ENCODE measurements around the gene MAST4.

MAST4 gene

DNA sequence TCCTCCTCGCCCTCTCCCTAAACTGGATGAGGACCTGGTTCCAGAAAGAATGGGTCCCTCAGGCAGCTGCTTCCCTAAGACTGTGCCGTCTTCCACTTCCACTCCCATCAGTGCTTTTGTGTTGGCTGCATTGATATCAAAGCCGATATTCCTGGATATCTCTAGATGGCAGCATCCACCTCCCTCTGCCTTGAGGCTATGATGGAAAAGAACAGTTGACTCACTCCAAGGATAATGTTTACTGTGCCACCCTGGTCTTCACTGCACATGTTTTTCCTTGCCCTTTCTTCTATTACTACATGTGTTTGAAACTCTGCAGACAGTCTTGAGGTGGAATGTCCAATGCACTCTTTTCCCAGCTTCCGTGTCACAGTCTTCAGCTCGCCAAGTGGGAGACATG, 211.6 kb downstream of the MAST4 start:
- Histone ChIP-seq H3K27ac (replicated peaks) (no peak overlapping the region), H3K4me3 (replicated peaks; ENCODE audit: insufficient read depth, low read length) (no peak overlapping the region), H3K27me3 (ENCODE audit: insufficient read depth, poor library complexity, severe bottlenecking) (no peaks in the 10 kb centered on the region)
- TF ChIP-seq SPI1 (IDR thresholded peaks at IDR 0.05; ENCODE audit: borderline replicate concordance, low read depth) (no peak), GABPA (IDR thresholded peaks at IDR 0.05; ENCODE audit: low read depth) (no peak), POLR2AphosphoS5 (IDR thresholded peaks at IDR 0.05; ENCODE audit: low read depth) (no peak)
- TF ChIP-seq, protein P1, sequence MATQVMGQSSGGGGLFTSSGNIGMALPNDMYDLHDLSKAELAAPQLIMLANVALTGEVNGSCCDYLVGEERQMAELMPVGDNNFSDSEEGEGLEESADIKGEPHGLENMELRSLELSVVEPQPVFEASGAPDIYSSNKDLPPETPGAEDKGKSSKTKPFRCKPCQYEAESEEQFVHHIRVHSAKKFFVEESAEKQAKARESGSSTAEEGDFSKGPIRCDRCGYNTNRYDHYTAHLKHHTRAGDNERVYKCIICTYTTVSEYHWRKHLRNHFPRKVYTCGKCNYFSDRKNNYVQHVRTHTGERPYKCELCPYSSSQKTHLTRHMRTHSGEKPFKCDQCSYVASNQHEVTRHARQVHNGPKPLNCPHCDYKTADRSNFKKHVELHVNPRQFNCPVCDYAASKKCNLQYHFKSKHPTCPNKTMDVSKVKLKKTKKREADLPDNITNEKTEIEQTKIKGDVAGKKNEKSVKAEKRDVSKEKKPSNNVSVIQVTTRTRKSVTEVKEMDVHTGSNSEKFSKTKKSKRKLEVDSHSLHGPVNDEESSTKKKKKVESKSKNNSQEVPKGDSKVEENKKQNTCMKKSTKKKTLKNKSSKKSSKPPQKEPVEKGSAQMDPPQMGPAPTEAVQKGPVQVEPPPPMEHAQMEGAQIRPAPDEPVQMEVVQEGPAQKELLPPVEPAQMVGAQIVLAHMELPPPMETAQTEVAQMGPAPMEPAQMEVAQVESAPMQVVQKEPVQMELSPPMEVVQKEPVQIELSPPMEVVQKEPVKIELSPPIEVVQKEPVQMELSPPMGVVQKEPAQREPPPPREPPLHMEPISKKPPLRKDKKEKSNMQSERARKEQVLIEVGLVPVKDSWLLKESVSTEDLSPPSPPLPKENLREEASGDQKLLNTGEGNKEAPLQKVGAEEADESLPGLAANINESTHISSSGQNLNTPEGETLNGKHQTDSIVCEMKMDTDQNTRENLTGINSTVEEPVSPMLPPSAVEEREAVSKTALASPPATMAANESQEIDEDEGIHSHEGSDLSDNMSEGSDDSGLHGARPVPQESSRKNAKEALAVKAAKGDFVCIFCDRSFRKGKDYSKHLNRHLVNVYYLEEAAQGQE (IDR thresholded peaks at IDR 0.05; ENCODE audit: insufficient replicate concordance, low read depth), result no peak
- TF ChIP-seq, protein P2, sequence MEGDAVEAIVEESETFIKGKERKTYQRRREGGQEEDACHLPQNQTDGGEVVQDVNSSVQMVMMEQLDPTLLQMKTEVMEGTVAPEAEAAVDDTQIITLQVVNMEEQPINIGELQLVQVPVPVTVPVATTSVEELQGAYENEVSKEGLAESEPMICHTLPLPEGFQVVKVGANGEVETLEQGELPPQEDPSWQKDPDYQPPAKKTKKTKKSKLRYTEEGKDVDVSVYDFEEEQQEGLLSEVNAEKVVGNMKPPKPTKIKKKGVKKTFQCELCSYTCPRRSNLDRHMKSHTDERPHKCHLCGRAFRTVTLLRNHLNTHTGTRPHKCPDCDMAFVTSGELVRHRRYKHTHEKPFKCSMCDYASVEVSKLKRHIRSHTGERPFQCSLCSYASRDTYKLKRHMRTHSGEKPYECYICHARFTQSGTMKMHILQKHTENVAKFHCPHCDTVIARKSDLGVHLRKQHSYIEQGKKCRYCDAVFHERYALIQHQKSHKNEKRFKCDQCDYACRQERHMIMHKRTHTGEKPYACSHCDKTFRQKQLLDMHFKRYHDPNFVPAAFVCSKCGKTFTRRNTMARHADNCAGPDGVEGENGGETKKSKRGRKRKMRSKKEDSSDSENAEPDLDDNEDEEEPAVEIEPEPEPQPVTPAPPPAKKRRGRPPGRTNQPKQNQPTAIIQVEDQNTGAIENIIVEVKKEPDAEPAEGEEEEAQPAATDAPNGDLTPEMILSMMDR (IDR thresholded peaks at IDR 0.05; ENCODE audit: insufficient read depth, low read length), result no peak
- DNase-seq (ENCODE audit: low read depth in 1 of 2, low spot score in 1 of 2), result no peak

DNA sequence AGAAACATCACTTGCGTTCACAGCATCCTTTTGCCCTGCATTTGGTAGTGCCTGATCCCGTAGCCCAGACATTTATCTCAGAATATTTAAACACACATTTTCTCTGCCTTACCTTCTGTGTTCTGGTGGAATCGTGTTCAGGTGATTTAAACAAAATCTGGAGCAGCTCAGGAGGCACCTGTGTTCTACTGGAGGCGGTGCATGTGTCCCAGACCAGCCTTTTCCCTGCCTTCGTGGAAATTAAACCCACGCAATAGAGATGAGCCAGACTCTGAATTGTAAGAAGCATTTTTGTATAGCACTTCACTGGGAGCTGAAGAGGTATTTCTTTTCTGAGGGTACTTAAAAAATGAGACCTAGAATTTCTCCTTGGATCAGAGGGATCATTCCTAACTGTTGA, 212.5 kb downstream of the MAST4 start:
- Histone ChIP-seq H3K4me3 (replicated peaks; ENCODE audit: insufficient read depth, low read length) (no peak overlapping the region), H3K27me3 (ENCODE audit: insufficient read depth, poor library complexity, severe bottlenecking) (no peaks in the 10 kb centered on the region), H3K27ac (replicated peaks) (no peak overlapping the region)
- no peak for DNase-seq (ENCODE audit: low read depth in 1 of 2, low spot score in 1 of 2)
- TF ChIP-seq, protein P1 (IDR thresholded peaks at IDR 0.05; ENCODE audit: insufficient replicate concordance, low read depth), result no peak
- TF ChIP-seq POLR2AphosphoS5 (IDR thresholded peaks at IDR 0.05; ENCODE audit: low read depth), result no peak
- no peak for TF ChIP-seq SPI1 (IDR thresholded peaks at IDR 0.05; ENCODE audit: borderline replicate concordance, low read depth)
- TF ChIP-seq GABPA (IDR thresholded peaks at IDR 0.05; ENCODE audit: low read depth), result no peak
- TF ChIP-seq, protein P2 (IDR thresholded peaks at IDR 0.05; ENCODE audit: insufficient read depth, low read length), result no peak

DNA sequence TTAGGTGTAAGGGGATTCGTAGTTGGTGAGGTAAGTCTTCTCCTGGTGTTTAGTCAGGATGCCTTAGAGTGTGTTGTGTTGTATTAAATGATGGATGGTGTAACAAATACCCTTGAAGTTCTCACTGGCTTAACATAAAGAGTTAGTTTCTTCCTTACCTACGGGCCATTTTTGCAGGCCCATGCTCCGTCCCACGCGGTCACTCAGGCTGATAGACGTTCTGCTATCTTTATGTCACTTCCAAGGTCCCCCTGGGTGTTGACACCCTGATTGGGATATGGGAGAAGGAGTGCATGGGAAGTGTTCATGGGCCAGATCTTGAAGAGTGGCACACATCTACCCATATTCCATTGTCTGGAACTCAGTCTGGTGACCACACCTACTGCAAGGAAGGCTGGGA, 214.0 kb downstream of the MAST4 start:
- Histone ChIP-seq H3K4me3 (replicated peaks; ENCODE audit: insufficient read depth, low read length) (no peak overlapping the region), H3K27me3 (ENCODE audit: insufficient read depth, poor library complexity, severe bottlenecking) (no peaks in the 10 kb centered on the region), H3K27ac (replicated peaks) (no peak overlapping the region)
- DNase-seq (ENCODE audit: low read depth in 1 of 2, low spot score in 1 of 2), result no peak
- TF ChIP-seq GABPA (IDR thresholded peaks at IDR 0.05; ENCODE audit: low read depth), result no peak
- no peak for TF ChIP-seq SPI1 (IDR thresholded peaks at IDR 0.05; ENCODE audit: borderline replicate concordance, low read depth)
- TF ChIP-seq, protein P1 (IDR thresholded peaks at IDR 0.05; ENCODE audit: insufficient replicate concordance, low read depth), result no peak
- TF ChIP-seq, protein P2 (IDR thresholded peaks at IDR 0.05; ENCODE audit: insufficient read depth, low read length), result no peak
- TF ChIP-seq POLR2AphosphoS5 (IDR thresholded peaks at IDR 0.05; ENCODE audit: low read depth), result no peak
